IMR-90 (cell line): ENCODE measurements around the gene DIP2C.

Experiments
- CEBPB ChIP-seq: IDR thresholded peaks from 2 replicates; pipeline ENCODE4 v1.6.1; 2012; ENCODE audit warnings: low read depth, low read length, improper control_type of control experiment
- RFX5 ChIP-seq: IDR thresholded peaks from 2 replicates; pipeline ENCODE4 v1.8.0; 2012; ENCODE audit warnings: low read depth, mild to moderate bottlenecking, low read length, moderate library complexity
- SMC3 ChIP-seq: fragments of 150-350 bp; IDR thresholded peaks from 2 replicates; pipeline ENCODE4 v1.6.1; 2016; ENCODE audit warnings: low read depth, mild to moderate bottlenecking, antibody characterized with exemption, low read length, moderate library complexity
- TF ChIP-seq, protein P1 (sequence below): conservative IDR thresholded peaks from 2 replicates; pipeline ENCODE4 v1.5.1; 2012; ENCODE audit warnings: mild to moderate bottlenecking, low read depth, low read length, improper control_type of control experiment

DNA sequence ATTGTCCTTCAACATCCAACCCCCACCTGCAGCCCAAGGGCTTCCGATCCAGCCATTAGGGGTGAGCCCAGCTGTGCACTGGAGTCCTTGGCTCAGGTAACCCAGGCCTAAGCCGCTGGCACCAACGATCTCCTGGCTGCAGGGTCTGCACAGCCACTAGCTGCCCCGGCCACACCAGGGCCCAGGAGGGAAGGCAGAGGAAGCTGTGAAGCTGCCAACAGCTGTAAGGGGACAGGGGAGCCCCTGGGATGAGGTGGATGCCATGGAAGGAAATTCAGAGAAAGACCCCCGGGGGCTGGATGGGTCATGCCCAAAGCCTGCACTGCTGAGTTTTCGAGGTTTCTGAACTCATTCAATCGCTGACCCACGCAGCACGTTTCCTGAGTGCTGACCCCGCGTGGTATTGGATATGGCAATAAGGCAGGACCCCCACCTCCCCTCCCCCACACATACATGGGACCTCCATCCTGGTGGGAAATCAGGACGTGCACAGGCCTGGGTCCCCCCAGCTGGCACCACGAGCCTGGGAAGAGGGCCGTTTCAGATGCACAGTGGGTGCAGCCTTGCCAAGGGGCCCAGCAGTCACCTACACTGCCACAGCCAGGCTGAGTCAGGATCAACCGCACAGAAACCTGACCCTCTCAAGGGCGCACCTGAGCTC lies 170.3 kb downstream of the DIP2C start:
- TF ChIP-seq SMC3: no peak
- TF ChIP-seq, protein P1, sequence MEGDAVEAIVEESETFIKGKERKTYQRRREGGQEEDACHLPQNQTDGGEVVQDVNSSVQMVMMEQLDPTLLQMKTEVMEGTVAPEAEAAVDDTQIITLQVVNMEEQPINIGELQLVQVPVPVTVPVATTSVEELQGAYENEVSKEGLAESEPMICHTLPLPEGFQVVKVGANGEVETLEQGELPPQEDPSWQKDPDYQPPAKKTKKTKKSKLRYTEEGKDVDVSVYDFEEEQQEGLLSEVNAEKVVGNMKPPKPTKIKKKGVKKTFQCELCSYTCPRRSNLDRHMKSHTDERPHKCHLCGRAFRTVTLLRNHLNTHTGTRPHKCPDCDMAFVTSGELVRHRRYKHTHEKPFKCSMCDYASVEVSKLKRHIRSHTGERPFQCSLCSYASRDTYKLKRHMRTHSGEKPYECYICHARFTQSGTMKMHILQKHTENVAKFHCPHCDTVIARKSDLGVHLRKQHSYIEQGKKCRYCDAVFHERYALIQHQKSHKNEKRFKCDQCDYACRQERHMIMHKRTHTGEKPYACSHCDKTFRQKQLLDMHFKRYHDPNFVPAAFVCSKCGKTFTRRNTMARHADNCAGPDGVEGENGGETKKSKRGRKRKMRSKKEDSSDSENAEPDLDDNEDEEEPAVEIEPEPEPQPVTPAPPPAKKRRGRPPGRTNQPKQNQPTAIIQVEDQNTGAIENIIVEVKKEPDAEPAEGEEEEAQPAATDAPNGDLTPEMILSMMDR: no peak
- TF ChIP-seq RFX5: no peak
- no peak for TF ChIP-seq CEBPB
